Measurements from ENCODE around the gene EPS8L1.
A peak's percentile ranks its signal among the peaks of the same experiment; 100 is the strongest.

EPS8L1 gene

GRCh38 chr19:55117663-55118391 lies 42.2 kb downstream of the EPS8L1 start:
- peak; percentile 100 for DNase-seq

GRCh38 chr19:55118401-55118991 lies 42.8 kb downstream of the EPS8L1 start:
- peak; percentile 40 for DNase-seq

GRCh38 chr19:55119053-55119452 lies 43.4 kb downstream of the EPS8L1 start:
- DNase-seq: peak; percentile 91

GRCh38 chr19:55131421-55131820 lies 55.8 kb downstream of the EPS8L1 start:
- no peak for DNase-seq

GRCh38 chr19:55132453-55133129 lies 56.9 kb downstream of the EPS8L1 start:
- peak; percentile 36 for DNase-seq

- peak; percentile 20 for DNase-seq
Measured at GRCh38 chr19:55133639-55134444, 58.2 kb downstream of the EPS8L1 start.

GRCh38 chr19:55134736-55135135 lies 59.1 kb downstream of the EPS8L1 start:
- DNase-seq: no peak

GRCh38 chr19:55136399-55137102 lies 60.9 kb downstream of the EPS8L1 start:
- DNase-seq: no peak

Data from inflammatory macrophage treated with lipopolysaccharide for 4 hours (primary cell).